Upper lobe of left lung (tissue), 4 donors: ENCODE data around the gene MAN1C1.
"Not testable (repeated sequence)": the region's sequence is repeated elsewhere in the genome, so short reads cannot be mapped to it uniquely, and the experiment has no call there.

Experiments
- CTCF ChIP-seq, 6 experiments: fragments of 450-650 bp in 4 of 6; fragments of 200-600 bp in 2 of 6; sonication (generic) in 2 of 6; IDR thresholded peaks; one replicate each; pipeline ENCODE4 v1.5.1; 2016 to 2019; ENCODE audit warnings: antibody characterized with exemption in 6 of 6
- EP300 ChIP-seq, 4 donors: sonication (generic); formaldehyde crosslinking; IDR thresholded peaks; one replicate each; pipeline ENCODE4 v1.5.1; 2017; ENCODE audit warnings: antibody characterized with exemption in 4 of 4, control low read depth in 2 of 4
- POLR2A ChIP-seq, 4 donors: fragments of 450-650 bp; IDR thresholded peaks; one replicate each; pipeline ENCODE4 v1.5.1; 2016 to 2017; ENCODE audit warnings: antibody characterized with exemption in 4 of 4, mild to moderate bottlenecking in 2 of 4

DNA sequence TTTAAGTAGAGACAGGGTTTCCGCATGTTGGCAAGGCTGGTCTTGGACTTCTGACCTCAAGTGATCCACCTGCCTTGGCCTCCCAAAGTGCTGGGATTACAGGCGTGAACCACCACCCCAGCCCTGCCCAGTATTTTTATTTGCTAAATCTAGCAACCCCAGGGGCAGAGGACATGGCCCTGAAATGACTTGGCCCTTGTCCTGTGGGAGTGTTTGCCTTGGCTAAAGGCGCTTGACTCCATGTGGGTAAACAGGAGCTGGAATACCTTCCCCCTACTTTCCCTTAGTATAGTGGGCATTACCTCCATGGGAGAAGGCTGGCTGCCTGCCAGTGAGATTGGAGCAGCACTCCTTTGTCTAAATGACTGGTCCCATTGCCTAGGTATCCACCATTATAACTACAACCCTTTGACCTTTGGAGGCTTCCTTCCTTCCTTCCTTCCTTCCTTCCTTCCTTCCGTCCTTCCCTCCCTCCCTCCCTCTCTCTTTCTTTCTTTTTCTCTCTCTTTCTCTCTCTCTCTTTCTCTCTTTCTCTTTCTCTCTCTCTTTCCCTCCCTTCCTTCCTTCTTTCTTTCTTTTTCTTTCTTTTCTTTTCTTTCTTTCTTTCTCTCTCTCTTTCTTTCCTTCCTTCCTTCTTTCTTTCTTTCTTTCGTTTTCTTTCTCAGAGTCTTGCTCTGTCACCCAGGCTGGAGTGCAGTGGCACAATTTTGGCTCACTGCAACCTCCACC lies 15.5 kb upstream of the MAN1C1 start:
- not testable (repeated sequence) for TF ChIP-seq POLR2A, EP300, CTCF (IDR thresholded peaks at IDR 0.05)
